Activated B cell treated with CpG ODN at 0.5 μM for 24 hours (primary cell): ENCODE measurements around the gene ZC3HAV1. TPM values are rescaled to one million over a fixed set of nuclear protein-coding genes. Genes with fewer than 3 reads are reported as not detected.
A peak's percentile ranks its signal among the peaks of the same experiment; 100 is the strongest.

Experiments used
- ATAC-seq: fragments of 200-7000 bp; cut with Tn5 transposase; one replicate; pipeline ENCODE4 v1.10.0; 2021; ENCODE audit warnings: low read depth, mild to moderate bottlenecking, moderate library complexity
- CTCF ChIA-PET: fragments of 350-600 bp; sonication (Branson Sonifier 250); formaldehyde crosslinking; loops from one replicate; lab custom pipeline; 2021; ENCODE audit warnings: antibody characterized with exemption; lab: Charles Lee
- POLR2A ChIA-PET: fragments of 350-600 bp; sonication (Branson Sonifier 250); formaldehyde crosslinking; loops from one replicate; lab custom pipeline; 2021; ENCODE audit warnings: antibody characterized with exemption; lab: Charles Lee
- DNase-seq: peaks from one replicate; pipeline ENCODE4 v3.0.0; 2022
- H3K27ac Mint-ChIP-seq: one replicate; pipeline ENCODE4 v1.8.0; 2020; ENCODE audit warnings: mixed read lengths
- H3K27me3 Mint-ChIP-seq: one replicate; pipeline ENCODE4 v1.8.0; 2021; ENCODE audit warnings: mixed read lengths
- H3K36me3 Mint-ChIP-seq: one replicate; pipeline ENCODE4 v1.8.0; 2021; ENCODE audit warnings: low read depth, mixed read lengths
- H3K4me1 Mint-ChIP-seq: one replicate; pipeline ENCODE4 v1.8.0; 2021; ENCODE audit warnings: mixed read lengths
- H3K4me3 Mint-ChIP-seq: one replicate; pipeline ENCODE4 v1.8.0; 2020; ENCODE audit warnings: mild to moderate bottlenecking, mixed read lengths
- H3K9me3 Mint-ChIP-seq: one replicate; pipeline ENCODE4 v1.8.0; 2020; ENCODE audit warnings: mixed read lengths
- intact Hi-C: fragments of 100-400 bp; cut with micrococcal nuclease; formaldehyde crosslinking; loops from one replicate; pipeline ENCODE4 v1.15.1; 2024
- total RNA-seq: library from RNA; stranded (reverse); gene quantifications from 2 replicates; pipeline ENCODE4 v1.2.3, GENCODE V29; 2022
- TF ChIP-seq, protein P1 (sequence below): fragments of 200-600 bp; IDR thresholded peaks from one replicate; pipeline ENCODE4 v1.8.0; 2022; ENCODE audit warnings: antibody characterized with exemption, mild to moderate bottlenecking

The ZC3HAV1 gene
- total RNA-seq, result 76.3 and 80.7 TPM in 2 replicates

DNA sequence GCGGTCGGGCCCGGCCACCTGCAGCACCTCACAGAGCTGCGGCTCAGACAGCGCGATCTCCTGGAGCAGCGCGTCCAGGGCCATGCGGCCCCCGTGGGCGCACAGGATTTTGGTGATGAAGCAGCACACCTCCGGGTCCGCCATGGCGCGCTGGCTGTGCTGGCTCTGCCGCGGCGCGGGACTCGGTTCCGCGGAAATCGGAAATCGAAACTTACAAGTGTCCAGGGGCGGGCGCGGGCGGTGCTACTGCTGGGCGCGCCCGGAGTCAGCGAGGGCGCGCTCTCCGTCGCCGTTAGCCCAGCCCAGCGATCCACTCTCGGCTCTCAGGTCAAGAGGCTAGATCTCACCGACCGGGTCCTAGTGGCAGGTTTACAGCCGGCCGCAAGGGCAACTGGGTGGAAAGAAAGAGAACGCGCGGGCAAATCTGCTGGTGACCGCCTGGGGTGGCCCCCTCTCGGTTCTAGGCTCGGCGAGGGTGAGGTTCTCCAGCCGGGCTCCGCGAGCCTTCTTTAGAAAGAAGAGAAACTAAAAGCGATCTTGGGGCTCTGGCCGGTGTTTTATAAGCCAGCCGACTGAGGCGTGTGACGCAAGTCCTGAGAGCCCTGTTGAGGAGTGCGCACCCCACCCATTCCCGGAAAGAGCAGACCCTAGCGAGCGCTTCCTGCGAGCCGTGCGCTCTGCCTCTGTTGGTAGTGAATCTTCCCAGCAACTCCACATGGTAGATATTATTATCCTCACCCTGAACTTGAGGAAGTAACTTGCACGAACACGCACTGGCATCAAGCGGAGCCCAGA lies at the start of gene ZC3HAV1:
TSS of gene ZC3HAV1 (minus strand) at position 533 of the 795 bp plus-strand sequence. CDS start at position 144, 389 bp downstream.
- no peaks in the 10 kb centered on the region for H3K27me3 Mint-ChIP-seq
- peak; percentile 73 for DNase-seq
- ChIA-PET CTCF (interaction anchor here (1.1 to 1.5 kb wide), 2 partner anchors 23 to 34 kb away, joined by 4 to 5 read pairs; a partner anchor contains a TSS), POLR2A (interaction anchor here (0.6 to 2.7 kb wide), 7 partner anchors 10 to 250 kb away, joined by 3 to 21 read pairs (median 6); partner anchors contain the start of genes LUC7L2 and UBN2)
- peaks cover 44% of the 10 kb centered on the region for H3K4me1 Mint-ChIP-seq
- intact Hi-C loops, result loop anchor here (1.0 to 5.0 kb wide), 8 partner anchors 9 to 647 kb away; partner anchors contain the start of genes LUC7L2, TRIM24 and UBN2
- peak within 1 kb of the TSS; percentile 97 for H3K27ac Mint-ChIP-seq
- TF ChIP-seq, protein P1, sequence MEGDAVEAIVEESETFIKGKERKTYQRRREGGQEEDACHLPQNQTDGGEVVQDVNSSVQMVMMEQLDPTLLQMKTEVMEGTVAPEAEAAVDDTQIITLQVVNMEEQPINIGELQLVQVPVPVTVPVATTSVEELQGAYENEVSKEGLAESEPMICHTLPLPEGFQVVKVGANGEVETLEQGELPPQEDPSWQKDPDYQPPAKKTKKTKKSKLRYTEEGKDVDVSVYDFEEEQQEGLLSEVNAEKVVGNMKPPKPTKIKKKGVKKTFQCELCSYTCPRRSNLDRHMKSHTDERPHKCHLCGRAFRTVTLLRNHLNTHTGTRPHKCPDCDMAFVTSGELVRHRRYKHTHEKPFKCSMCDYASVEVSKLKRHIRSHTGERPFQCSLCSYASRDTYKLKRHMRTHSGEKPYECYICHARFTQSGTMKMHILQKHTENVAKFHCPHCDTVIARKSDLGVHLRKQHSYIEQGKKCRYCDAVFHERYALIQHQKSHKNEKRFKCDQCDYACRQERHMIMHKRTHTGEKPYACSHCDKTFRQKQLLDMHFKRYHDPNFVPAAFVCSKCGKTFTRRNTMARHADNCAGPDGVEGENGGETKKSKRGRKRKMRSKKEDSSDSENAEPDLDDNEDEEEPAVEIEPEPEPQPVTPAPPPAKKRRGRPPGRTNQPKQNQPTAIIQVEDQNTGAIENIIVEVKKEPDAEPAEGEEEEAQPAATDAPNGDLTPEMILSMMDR, result no peak
- H3K9me3 Mint-ChIP-seq, result no peaks in the 10 kb centered on the region
- ATAC-seq, result peak; percentile 76
- H3K4me3 Mint-ChIP-seq, result peak within 1 kb of the TSS; percentile 90
- H3K36me3 Mint-ChIP-seq, result peaks cover 24% of the 10 kb centered on the region

DNA sequence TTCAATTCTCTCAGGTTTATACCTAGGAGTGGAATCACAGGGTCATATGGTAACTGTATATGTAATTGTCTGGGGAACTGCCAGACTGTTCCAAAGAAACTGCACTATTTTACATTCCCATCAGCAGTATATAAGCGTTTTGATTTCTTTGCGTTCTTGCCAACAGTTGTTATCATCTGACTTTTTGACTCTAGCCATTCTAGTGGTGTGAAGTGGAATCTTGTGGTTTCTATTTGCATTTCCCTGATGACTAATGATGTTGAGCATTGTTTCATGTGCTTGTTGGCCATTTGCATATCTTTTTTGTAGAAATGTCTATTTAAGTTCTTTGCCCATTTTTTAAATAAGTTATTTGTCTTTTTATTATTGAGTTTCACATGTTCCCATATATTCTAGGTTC lies 44.3 kb upstream of the ZC3HAV1 start:
- no peaks in the 10 kb centered on the region for H3K9me3 Mint-ChIP-seq
- no peak overlapping the region for H3K27ac Mint-ChIP-seq
- intact Hi-C loops, result no loop called here
- DNase-seq (no peak), ATAC-seq (no peak)
- H3K27me3 Mint-ChIP-seq, result no peaks in the 10 kb centered on the region
- ChIA-PET POLR2A (no interaction called here), CTCF (no interaction called here)
- H3K36me3 Mint-ChIP-seq, result peaks cover 7% of the 10 kb centered on the region
- H3K4me1 Mint-ChIP-seq, result no peaks in the 10 kb centered on the region
- H3K4me3 Mint-ChIP-seq, result no peak overlapping the region
- TF ChIP-seq, protein P1, result no peak

DNA sequence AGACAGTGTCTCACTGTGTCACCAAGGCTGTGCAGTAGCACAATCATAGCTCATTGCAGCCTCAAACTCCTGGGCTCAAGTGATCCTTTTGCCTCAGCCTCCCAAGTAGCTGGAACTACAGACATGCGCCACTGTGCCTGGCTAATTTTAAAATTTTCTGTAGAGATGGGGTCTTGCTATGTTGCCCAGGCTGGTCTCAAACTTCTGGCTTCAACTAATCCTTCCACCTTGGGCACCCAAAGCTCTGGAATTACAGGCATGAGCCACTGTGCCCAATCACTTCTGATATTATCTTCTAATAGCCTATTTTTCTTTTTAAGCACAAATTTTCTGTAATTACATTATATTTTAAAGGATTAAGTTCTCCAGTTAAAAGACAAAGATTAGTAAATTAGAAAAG lies 42.6 kb upstream of the ZC3HAV1 start:
- CTCF ChIA-PET, result no interaction called here
- no peaks in the 10 kb centered on the region for H3K27me3 Mint-ChIP-seq
- ATAC-seq (no peak), DNase-seq (no peak)
- no peak overlapping the region for H3K4me3 Mint-ChIP-seq
- H3K36me3 Mint-ChIP-seq, result peaks cover 9% of the 10 kb centered on the region
- no peak overlapping the region for H3K27ac Mint-ChIP-seq
- intact Hi-C loops, result no loop called here
- TF ChIP-seq, protein P1, result no peak
- H3K9me3 Mint-ChIP-seq, result no peaks in the 10 kb centered on the region
- H3K4me1 Mint-ChIP-seq, result no peaks in the 10 kb centered on the region
- POLR2A ChIA-PET, result no interaction called here

DNA sequence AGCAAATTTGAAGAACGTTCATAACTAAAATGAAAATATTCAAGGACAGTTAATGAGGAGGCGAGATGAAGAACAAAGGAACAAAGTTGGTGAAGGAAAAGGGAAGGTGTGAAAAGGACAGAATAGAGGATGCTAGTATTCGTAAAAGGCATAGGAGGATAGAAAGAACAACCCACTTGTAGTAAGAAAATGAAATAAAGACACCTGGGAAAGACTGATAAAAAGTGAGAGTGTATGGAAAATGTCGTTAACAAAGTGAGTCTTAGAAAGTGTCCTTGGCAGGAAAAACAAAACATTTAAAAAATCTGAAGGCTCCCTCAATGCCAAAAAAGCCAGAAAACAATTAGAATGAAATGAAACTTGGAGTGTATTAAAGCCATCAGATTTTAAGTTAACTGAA lies 29.6 kb upstream of the ZC3HAV1 start:
- H3K36me3 Mint-ChIP-seq, result peaks cover 7% of the 10 kb centered on the region
- CTCF ChIA-PET, result no interaction called here
- H3K27me3 Mint-ChIP-seq, result no peaks in the 10 kb centered on the region
- POLR2A ChIA-PET, result no interaction called here
- no peaks in the 10 kb centered on the region for H3K9me3 Mint-ChIP-seq
- DNase-seq (no peak), ATAC-seq (no peak)
- no peak overlapping the region for H3K27ac Mint-ChIP-seq
- TF ChIP-seq, protein P1, result no peak
- intact Hi-C loops, result loop anchor here (10.0 kb wide), 1 partner anchor 1876 kb away; the partner anchor contains the start of gene MRPS33
- H3K4me1 Mint-ChIP-seq, result no peaks in the 10 kb centered on the region
- no peak overlapping the region for H3K4me3 Mint-ChIP-seq
